GM19025 (cell line): ENCODE results near the gene ALKBH5.
"Not testable (repeated sequence)": the region's sequence is repeated elsewhere in the genome, so short reads cannot be mapped to it uniquely, and the experiment has no call there.

Source experiments
- ATAC-seq: cut with Tn5 transposase; IDR thresholded peaks from one replicate; pipeline ENCODE4 v1.9.1; 2021; ENCODE audit warnings: mild to moderate bottlenecking, low read depth, moderate library complexity; ENCODE audit not compliant: unreplicated experiment

ALKBH5 gene

GRCh38 chr17:18213666-18214270 lies 30.1 kb downstream of the ALKBH5 start:
- no peak for ATAC-seq

- ATAC-seq: not testable (repeated sequence)
These were observed 33.3 kb downstream of the ALKBH5 start for GRCh38 chr17:18216906-18217305.

GRCh38 chr17:18217412-18218015 lies 33.9 kb downstream of the ALKBH5 start:
- no peak for ATAC-seq

- ATAC-seq: no peak
These were observed 35.3 kb downstream of the ALKBH5 start for GRCh38 chr17:18218756-18219415.

GRCh38 chr17:18224053-18224386 lies 40.4 kb downstream of the ALKBH5 start:
- ATAC-seq: no peak

- ATAC-seq: no peak
These were observed 40.9 kb downstream of the ALKBH5 start for GRCh38 chr17:18224387-18225120.

GRCh38 chr17:18225121-18225641 lies 41.6 kb downstream of the ALKBH5 start, which contains the start of gene LLGL1:
TSS of gene LLGL1 (plus strand) at chr17:18225635. CDS start at chr17:18225683, 48 bp downstream.
- ATAC-seq: peak; percentile 93

- peak; percentile 5 for ATAC-seq
These were observed 42.1 kb downstream of the ALKBH5 start for GRCh38 chr17:18225642-18226283.

GRCh38 chr17:18226284-18226945 lies 42.8 kb downstream of the ALKBH5 start:
- no peak for ATAC-seq

GRCh38 chr17:18227635-18228034 lies 44.0 kb downstream of the ALKBH5 start:
- no peak for ATAC-seq

- no peak for ATAC-seq
These were observed 44.6 kb downstream of the ALKBH5 start for GRCh38 chr17:18228176-18228682.

- no peak for ATAC-seq
These were observed 45.6 kb downstream of the ALKBH5 start for GRCh38 chr17:18229254-18229653.

- ATAC-seq: no peak
These were observed 46.1 kb downstream of the ALKBH5 start for GRCh38 chr17:18229771-18230170.

- ATAC-seq: no peak
These were observed 46.9 kb downstream of the ALKBH5 start for GRCh38 chr17:18230288-18231141.

GRCh38 chr17:18231164-18231563 lies 47.5 kb downstream of the ALKBH5 start:
- no peak for ATAC-seq

GRCh38 chr17:18233803-18234518 lies 50.3 kb downstream of the ALKBH5 start:
- no peak for ATAC-seq

- no peak for ATAC-seq
These were observed 51.3 kb downstream of the ALKBH5 start for GRCh38 chr17:18234853-18235380.

- ATAC-seq: no peak
These were observed 52.2 kb downstream of the ALKBH5 start for GRCh38 chr17:18235743-18236256.
